COLO829 (cell line): ENCODE data around the gene CMIP.
A peak's percentile ranks its signal among the peaks of the same experiment; 100 is the strongest.

ENCODE experiments used
- DNase-seq: peaks from one replicate; pipeline ENCODE4 v3.0.0; 2012; ENCODE audit warnings: low spot score

Gene CMIP

GRCh38 chr16:81495321-81496234, 51.0 kb downstream of the CMIP start:
- DNase-seq: no peak

GRCh38 chr16:81496321-81496720, 51.7 kb downstream of the CMIP start:
- no peak for DNase-seq

DNA sequence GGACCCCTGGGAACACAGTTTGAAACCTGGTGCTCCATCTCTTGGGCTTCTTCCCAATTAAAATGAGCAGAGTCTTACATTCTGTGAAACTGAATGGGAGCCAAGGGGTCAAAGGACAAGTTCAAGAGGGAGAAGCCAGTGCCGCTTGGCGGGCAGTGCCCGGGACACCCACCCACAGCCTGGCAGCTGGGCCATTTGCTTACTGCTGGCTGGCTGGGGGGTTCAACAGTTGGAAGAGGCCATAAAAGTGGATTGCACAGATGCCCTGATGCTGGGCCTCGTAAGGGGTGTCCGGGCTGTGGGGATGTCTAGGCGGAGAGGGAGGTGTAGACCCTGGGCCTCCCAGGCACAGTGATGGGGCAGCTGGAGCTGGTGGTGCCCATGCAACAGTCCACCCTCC, 52.1 kb downstream of the CMIP start:
- no peak for DNase-seq

- DNase-seq: peak; percentile 21
These were observed 53.1 kb downstream of the CMIP start for GRCh38 chr16:81497690-81498089.

DNA sequence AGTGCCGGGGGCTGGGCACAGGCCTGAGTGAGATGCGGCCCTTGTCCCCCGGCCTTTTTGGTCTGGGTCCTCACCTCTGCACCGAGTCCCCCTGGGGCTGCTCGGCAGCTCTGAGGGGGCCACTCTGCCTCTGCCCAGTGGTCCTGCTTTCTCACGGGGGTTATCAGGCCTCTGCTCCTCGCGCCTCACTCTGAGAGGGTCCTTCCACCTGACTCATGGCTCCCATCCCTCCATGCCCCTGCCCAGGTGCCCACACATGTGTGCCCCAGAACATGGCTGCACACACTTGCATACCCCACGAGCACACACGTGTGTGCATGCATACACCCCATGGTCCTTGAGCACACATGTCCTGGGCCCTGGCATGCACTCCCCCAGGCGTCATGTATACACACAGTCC, 53.7 kb downstream of the CMIP start:
- no peak for DNase-seq

DNA sequence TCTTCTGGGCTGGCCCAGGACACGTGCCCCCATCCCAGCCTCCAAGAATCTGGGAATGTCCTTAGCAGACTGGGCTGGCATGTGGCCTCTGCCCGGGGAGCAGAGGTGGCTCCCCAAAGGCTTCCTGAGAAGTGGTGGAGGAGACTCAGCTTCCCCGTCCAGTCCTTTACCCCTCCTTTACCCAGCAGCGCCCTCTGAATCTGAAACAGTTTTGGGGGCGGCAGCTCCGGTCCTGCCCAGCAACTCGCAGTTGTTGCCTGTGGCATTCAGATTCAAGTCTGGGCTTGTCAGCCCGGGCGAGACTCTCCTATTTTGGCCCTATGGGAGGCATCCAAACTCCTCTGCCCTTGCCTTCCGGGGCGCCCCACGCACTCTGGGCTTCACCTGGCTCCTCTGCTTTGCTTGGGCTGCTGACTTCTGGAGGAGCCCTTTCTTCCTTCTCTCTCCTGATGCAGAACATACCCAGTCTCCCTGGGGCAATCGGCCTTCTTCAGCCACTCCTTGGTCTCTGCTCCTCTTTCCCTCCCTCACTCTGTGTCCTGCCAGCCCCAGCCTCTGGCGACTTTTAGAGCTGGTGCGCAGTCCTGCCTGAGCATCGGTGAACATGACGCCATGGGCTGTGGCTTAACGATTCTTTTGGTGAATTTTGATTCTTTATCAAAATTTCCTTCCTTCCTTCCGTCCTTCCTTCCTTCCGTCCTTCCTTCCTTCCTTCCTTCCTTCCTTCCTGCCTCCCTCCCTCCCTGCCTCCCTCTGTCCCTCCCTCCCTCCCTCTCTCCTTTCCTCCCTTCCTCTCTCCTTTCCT, 55.2 kb downstream of the CMIP start:
- no peak for DNase-seq

GRCh38 chr16:81500833-81501521, 56.4 kb downstream of the CMIP start:
- no peak for DNase-seq

GRCh38 chr16:81502396-81503070, 57.9 kb downstream of the CMIP start:
- DNase-seq: no peak

DNA sequence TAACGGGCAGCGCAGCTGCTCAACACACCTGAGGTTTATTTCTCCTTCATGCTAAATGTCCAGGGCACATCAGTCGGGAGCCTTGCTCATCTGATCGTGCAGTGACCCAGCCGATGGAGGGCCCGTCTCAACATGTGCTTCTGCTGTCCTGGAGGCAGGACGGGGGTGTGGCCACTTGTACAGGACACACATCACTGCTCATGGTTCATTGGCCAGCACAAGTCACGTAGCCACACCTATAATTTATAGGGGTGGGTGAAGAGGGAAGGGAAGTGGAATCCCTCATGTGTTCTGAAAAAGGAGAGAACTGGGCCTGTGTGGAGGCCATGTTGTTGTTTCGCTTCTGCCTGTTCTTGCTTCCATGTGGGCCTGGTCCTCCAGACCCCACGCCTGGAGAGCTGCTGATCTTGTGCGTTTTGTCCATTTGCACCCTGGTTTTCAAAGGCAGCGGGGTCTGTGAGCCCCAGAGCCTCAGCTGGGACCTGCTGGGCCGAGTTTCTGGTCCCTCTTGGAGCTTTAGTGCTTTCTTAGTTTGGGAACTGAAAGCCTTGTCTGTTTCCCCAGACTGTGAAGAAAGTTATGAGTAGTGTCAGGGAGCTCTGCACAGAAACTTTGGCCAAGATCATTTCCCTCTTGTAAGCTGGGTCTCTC, 60.5 kb downstream of the CMIP start:
- no peak for DNase-seq

DNA sequence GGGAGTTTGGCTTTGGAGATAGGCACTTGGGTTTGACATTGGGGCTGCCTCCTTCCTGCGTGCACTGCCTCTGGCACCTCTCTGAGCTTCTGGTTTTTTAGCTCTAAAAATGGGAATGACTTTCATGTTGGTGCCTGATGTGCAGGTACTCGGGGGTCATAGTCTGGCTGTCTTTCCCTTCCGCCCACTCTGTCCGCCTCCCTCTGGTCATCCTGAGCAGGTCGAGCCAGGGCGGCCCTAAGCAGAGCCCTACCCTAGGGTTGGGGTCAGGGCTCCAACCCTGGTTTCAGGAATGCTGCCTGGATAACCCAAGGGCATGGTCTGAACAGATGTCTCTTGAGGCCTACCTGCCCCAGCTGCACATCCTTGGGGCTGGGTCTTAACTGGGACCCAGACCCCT, 64.8 kb downstream of the CMIP start:
- DNase-seq: no peak

- no peak for DNase-seq
These were observed 65.4 kb downstream of the CMIP start for GRCh38 chr16:81510016-81510415.

DNA sequence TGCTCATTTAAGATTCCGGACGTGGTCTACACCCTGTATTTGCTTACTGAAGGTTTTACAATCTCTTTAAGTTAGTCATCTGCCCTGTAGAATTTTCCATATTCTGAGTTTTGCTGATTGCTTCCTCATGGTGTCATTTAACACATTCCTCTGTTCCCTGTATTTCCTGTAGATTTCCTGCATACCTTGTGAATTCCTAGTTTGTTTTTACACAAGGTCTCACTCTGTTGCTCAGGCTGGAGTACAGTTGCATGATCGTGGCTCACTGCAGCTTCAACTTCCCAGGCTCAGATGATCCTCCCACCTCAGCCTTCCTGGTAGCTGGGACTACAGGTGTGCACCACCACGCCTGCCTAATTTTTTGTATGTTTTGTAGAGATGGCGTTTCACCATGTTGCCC, 66.8 kb downstream of the CMIP start:
- DNase-seq: no peak

DNA sequence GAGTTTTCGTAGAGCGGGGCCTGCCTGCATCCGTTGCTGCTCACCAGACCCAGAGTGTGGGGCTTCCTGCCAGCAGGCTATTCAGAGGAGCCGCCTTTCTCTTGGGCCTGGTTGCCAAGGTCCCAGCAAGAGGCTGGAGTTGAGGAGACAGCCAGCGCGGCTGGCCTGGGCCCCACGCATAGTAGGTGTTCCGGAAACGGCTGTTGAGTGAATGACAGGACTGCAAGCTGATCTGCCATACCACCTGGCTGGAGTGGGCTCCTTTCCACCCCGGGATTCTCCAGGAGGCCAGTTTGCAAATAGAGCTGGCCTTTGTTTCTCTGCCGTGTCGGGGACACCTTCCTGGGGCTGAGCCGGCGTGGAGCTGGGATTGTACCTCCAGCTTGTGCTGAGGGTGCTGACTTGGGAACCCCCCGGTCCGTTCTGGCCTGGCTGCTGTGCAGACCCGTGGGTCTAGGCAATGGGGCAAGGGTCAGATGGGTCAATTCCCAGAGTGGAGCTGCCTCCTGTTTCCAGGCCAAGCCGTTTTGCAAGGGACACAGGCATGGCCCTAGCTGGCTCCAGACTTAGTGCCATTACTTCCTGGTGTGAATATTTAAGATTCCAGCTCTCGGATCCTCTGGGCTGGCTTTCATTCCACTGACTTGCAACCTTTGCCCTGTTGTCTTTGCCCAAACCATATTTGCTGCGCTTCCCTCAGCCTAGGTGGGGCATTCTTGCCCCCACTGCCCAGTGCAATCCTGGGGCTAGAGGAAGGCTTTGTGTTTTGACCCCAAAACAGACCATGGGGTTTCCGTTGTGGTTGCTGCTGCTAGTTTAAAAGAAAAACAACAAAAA, 68.8 kb downstream of the CMIP start:
- no peak for DNase-seq

GRCh38 chr16:81514041-81514559, 69.5 kb downstream of the CMIP start:
- DNase-seq: no peak

GRCh38 chr16:81514568-81515258, 70.1 kb downstream of the CMIP start:
- no peak for DNase-seq

GRCh38 chr16:81515281-81515680, 70.7 kb downstream of the CMIP start:
- DNase-seq: no peak

- DNase-seq: no peak
These were observed 71.1 kb downstream of the CMIP start for GRCh38 chr16:81515721-81516120.

DNA sequence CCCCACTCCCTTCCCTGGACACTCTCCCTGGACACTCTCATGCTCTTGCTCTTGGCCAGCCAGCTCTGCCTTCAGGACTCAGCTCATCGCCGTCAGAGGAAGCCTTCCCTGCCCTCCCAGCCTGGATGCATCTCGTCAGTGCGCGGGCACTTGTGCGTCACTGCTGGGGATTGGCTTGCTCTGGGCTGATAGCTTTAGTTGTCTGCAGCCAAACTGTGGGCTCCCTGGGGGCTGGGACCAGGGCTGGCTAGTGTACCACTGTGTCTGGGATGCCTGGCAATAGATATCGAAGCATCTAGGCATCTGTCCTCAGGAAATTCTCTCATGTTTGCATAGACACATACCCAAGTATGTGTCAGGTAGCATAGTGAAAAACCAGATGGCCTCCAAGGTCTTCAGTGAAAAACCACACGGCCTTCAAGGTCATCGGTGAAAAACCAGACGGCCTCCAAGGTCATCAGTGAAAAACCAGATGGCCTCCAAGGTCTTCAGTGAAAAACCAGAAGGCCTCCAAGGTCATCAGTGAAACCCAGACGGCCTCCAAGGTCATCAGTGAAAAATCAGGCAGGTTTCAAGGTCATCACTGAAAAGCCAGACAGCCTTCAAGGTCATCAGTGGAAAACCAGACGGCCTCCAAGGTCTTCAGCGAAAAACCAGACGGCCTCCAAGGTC, 72.0 kb downstream of the CMIP start:
- no peak for DNase-seq

- DNase-seq: no peak
These were observed 72.5 kb downstream of the CMIP start for GRCh38 chr16:81517150-81517499.
